SK-N-SH (cell line): Measurements from ENCODE around the gene NHSL1. TPM values are rescaled to one million over a fixed set of nuclear protein-coding genes. Genes with fewer than 3 reads are reported as not detected.

ENCODE experiments used
- CTCF ChIA-PET: fragments of 300-600, 350-600 bp; formaldehyde crosslinking; extraction: SDS; loops from one replicate; lab custom pipeline; 2021; lab: Yijun Ruan, JAX
- POLR2A ChIA-PET: fragments of 350-600 bp; sonication (Branson Sonifier 250); formaldehyde crosslinking; extraction: SDS; loops from one replicate; lab custom pipeline; 2020; ENCODE audit warnings: antibody characterized with exemption, inconsistent platforms; lab: Yijun Ruan, JAX
- DNase-seq: peaks from one replicate; pipeline ENCODE4 v3.0.0; 2012
- H2AFZ ChIP-seq: fragments of 200-600 bp; sonication (generic); 2 replicates; pipeline ENCODE4 v1.8.1; 2016; ENCODE audit warnings: antibody characterized with exemption, mild to moderate bottlenecking, low read depth
- H3F3A ChIP-seq: fragments of 200-600 bp; sonication (generic); replicated peaks from 2 replicates; pipeline ENCODE3; 2016; ENCODE audit warnings: antibody characterized with exemption, mild to moderate bottlenecking; ENCODE audit not compliant: insufficient read depth
- H3K27ac ChIP-seq, 2 experiments: fragments of 200-500 bp in 1 of 2; fragments of 200-600 bp in 1 of 2; sonication (Bioruptor generic) in 1 of 2; sonication (generic), shearing (Covaris generic) in 1 of 2; 2 replicates each; pipeline versions ENCODE4 v1.5.1 to v1.6.1; 2014 to 2016; ENCODE audit warnings: low read depth in 2 of 2, inconsistent platforms in 1 of 2, low read length in 1 of 2, mild to moderate bottlenecking in 1 of 2, mixed read lengths in 1 of 2
- H3K27me3 ChIP-seq: fragments of 200-600 bp; sonication (generic), shearing (Covaris generic); 2 replicates; pipeline ENCODE4 v1.6.1; 2016; ENCODE audit warnings: mixed run types; ENCODE audit not compliant: insufficient read depth
- H3K36me3 ChIP-seq, 2 experiments: fragments of 200-500 bp in 1 of 2; fragments of 200-600 bp in 1 of 2; sonication (Bioruptor generic) in 1 of 2; sonication (generic) in 1 of 2; replicated peaks in 1 of 2; 2 replicates each; pipeline versions ENCODE3 to v1.5.1; 2014 to 2016; ENCODE audit warnings: low read length in 1 of 2, mild to moderate bottlenecking in 1 of 2; ENCODE audit not compliant: insufficient read depth in 2 of 2, control insufficient read depth in 1 of 2
- H3K4me1 ChIP-seq, 2 experiments: fragments of 200-500 bp in 1 of 2; fragments of 200-600 bp in 1 of 2; sonication (Bioruptor generic) in 1 of 2; sonication (generic), shearing (Covaris generic) in 1 of 2; 2 replicates each; pipeline versions ENCODE4 v1.5.1 to v1.6.1; 2014 to 2016; ENCODE audit warnings: low read depth in 1 of 2, low read length in 1 of 2, mixed run types in 1 of 2; ENCODE audit not compliant: insufficient read depth in 2 of 2, control insufficient read depth in 1 of 2
- H3K4me2 ChIP-seq: fragments of 200-600 bp; sonication (generic), shearing (Covaris generic); 2 replicates; pipeline ENCODE4 v1.6.1; 2017; ENCODE audit warnings: mixed run types
- H3K4me3 ChIP-seq, 2 experiments: fragments of 200-500 bp in 1 of 2; fragments of 200-600 bp in 1 of 2; sonication (Bioruptor generic) in 1 of 2; sonication (generic), shearing (Covaris generic) in 1 of 2; 2 replicates each; pipeline versions ENCODE4 v1.5.1 to v1.8.1; 2014 to 2016; ENCODE audit warnings: low read depth in 2 of 2, inconsistent platforms in 1 of 2, low read length in 1 of 2, mild to moderate bottlenecking in 1 of 2, mixed read lengths in 1 of 2, moderate library complexity in 1 of 2
- H3K79me2 ChIP-seq: fragments of 200-600 bp; sonication (generic); 2 replicates; pipeline ENCODE4 v1.8.1; 2017; ENCODE audit warnings: mild to moderate bottlenecking; ENCODE audit not compliant: insufficient read depth
- H3K9ac ChIP-seq: fragments of 200-600 bp; sonication (generic); 2 replicates; pipeline ENCODE4 v1.6.1; 2017; ENCODE audit warnings: mixed run types
- H3K9me2 ChIP-seq: fragments of 200-600 bp; sonication (generic); 2 replicates; pipeline ENCODE4 v1.6.1; 2017; ENCODE audit warnings: mixed run types
- H3K9me3 ChIP-seq: fragments of 200-600 bp; sonication (generic); 2 replicates; pipeline ENCODE4 v1.6.1; 2017; ENCODE audit warnings: mixed run types, mild to moderate bottlenecking, moderate library complexity
- H4K20me1 ChIP-seq: fragments of 200-600 bp; sonication (generic); 2 replicates; pipeline ENCODE4 v1.6.1; 2017; ENCODE audit warnings: mild to moderate bottlenecking, mixed run types; ENCODE audit not compliant: insufficient read depth
- CHD2 ChIP-seq: fragments of 150-350 bp; IDR thresholded peaks from 2 replicates; pipeline ENCODE4 v1.6.1; 2018; ENCODE audit warnings: low read length; ENCODE audit not compliant: partially characterized antibody
- EP300 ChIP-seq, 2 experiments: IDR thresholded peaks; 2 replicates each; pipeline versions ENCODE4 v1.4.0 to v1.6.1; 2012; ENCODE audit warnings: borderline replicate concordance in 1 of 2, low read depth in 1 of 2, low read length in 1 of 2
- FOXM1 ChIP-seq: IDR thresholded peaks from 2 replicates; pipeline ENCODE4 v1.4.0; 2012; ENCODE audit warnings: low read depth, mild to moderate bottlenecking
- NFIC ChIP-seq: IDR thresholded peaks from 2 replicates; pipeline ENCODE4 v1.4.0; 2012; ENCODE audit warnings: borderline replicate concordance
- POLR2AphosphoS5 ChIP-seq: IDR thresholded peaks from 2 replicates; pipeline ENCODE4 v1.6.1; 2012; ENCODE audit warnings: low read depth, low read length
- RXRA ChIP-seq: IDR thresholded peaks from 2 replicates; pipeline ENCODE4 v1.4.0; 2012; ENCODE audit warnings: low read depth, mild to moderate bottlenecking, borderline replicate concordance
- TEAD4 ChIP-seq: IDR thresholded peaks from 2 replicates; pipeline ENCODE4 v1.4.0; 2012; ENCODE audit warnings: mild to moderate bottlenecking, borderline replicate concordance; ENCODE audit not compliant: insufficient read depth
- WGBS: methylation state at CpG from one replicate; pipeline ENCODE4 v1.1.6; 2017; ENCODE audit warnings: low lambda C conversion rate; 5-methylcytosine and 5-hydroxymethylcytosine counted together
- polyA plus RNA-seq, 3 experiments: library from polyadenylated mRNA; depleted of rRNA; stranded (reverse); fragments of >200 nt; gene quantifications; 2 replicates each; pipeline ENCODE4 v1.2.3, GENCODE V29; 2012
- TF ChIP-seq, protein P1 (sequence below): IDR thresholded peaks from 2 replicates; pipeline ENCODE4 v1.4.0; 2012; ENCODE audit warnings: low read depth
- TF ChIP-seq, protein P2 (sequence below): IDR thresholded peaks from 2 replicates; pipeline ENCODE4 v1.4.0; 2012; ENCODE audit warnings: low read depth, borderline replicate concordance

Gene NHSL1
- polyA plus RNA-seq, 1 of the 3 experiments (the other 2 are of a cell fraction): under 0.01 TPM

DNA sequence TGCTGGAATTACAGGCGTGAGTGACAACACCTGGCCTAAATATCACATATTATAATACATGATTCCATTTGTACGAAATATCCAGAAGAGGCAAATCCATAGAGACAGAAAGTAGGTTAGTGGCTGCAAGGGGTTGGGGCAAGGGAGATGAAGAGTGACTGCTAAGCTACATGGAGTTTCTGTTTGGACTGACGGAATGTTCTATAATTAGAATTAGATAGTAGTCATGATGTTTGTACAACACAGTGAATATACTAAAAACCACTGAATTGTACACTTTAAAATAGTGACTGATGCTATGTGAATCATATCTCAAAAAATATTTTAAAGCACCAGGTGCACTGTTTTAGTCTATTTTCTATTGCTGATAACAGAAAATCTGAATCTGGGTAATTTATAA, 99.0 kb downstream of the NHSL1 start:
- CTCF ChIA-PET: no interaction called here
- Histone ChIP-seq H3K9ac (no peak overlapping the region), H3K27me3 (no peaks in the 10 kb centered on the region), H3K27ac (no peak overlapping the region), H3K4me2 (no peak overlapping the region), H2AFZ (no peak overlapping the region), H3F3A (no peaks in the 10 kb centered on the region), H3K4me3 (no peak overlapping the region), H3K9me3 (no peaks in the 10 kb centered on the region), H4K20me1 (no peaks in the 10 kb centered on the region), H3K79me2 (no peaks in the 10 kb centered on the region), H3K9me2 (no peaks in the 10 kb centered on the region), H3K4me1 (peaks cover 0 to 8% of the 10 kb centered on the region in 2 experiments; a peak in 1 of 4 replicates), H3K36me3 (no peaks in the 10 kb centered on the region)
- no peak for DNase-seq
- no peak for TF ChIP-seq RXRA
- POLR2A ChIA-PET: no interaction called here
- WGBS: 54% methylated on average over 3 of the region's 3 CpGs

DNA sequence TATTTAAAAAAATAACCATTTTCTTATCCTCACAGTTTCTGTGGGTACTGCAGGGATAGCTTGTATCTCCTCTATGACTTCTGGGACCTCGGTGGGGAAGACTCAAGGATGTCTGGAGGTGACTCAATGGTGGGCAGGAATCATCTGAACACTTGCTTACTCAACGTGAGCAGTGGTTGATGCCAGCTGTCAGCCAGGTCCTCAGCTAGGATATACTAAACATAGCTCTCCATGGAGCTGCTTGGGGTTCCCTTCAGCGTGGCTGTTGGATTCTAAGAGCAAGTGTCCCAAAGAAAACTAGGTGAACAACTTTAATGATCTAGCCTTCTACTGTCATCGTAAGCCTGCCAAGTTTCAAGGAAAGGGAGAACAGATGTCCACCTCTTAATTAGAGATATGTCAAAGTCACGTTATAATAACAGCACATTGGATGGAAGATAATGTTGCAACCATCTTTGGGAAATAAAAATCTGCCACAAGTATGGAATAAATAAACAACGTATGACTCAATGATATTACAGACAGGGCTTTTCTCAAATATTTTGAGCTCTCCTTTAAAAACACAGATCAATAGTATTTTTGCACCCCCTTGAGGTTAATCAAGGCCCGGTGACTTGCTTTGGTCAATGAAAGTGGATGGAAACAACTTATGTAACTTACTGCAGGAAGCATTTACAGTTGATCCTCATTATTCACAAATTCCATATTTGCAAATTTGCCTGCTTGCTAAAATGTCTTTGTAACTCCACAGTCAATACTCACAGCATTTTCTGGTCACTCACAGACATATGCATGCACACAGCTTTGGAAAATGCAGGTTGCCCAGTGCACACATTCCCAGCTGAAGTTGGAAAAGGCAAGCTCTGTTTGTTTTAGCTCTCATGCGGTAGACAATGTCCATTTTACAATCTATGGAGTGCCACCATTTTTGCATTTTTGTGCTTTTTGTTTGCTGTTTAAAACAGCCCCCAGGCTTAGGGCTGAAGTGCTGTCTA, 101.9 kb downstream of the NHSL1 start:
- Histone ChIP-seq H3K36me3 (no peaks in the 10 kb centered on the region), H3K9me2 (no peaks in the 10 kb centered on the region), H3K79me2 (no peaks in the 10 kb centered on the region), H3K27ac (no peak overlapping the region), H3K4me3 (no peak overlapping the region), H4K20me1 (no peaks in the 10 kb centered on the region), H2AFZ (no peak overlapping the region), H3F3A (no peaks in the 10 kb centered on the region), H3K27me3 (no peaks in the 10 kb centered on the region), H3K4me2 (no peak overlapping the region), H3K4me1 (no peaks in the 10 kb centered on the region), H3K9ac (no peak overlapping the region), H3K9me3 (no peaks in the 10 kb centered on the region)
- ChIA-PET CTCF (no interaction called here), POLR2A (no interaction called here)
- TF ChIP-seq CHD2 (no peak), EP300 (IDR thresholded peaks at IDR 0.05; ENCODE audit: borderline replicate concordance in 1 of 2, low read depth in 1 of 2, low read length in 1 of 2) (no peak), FOXM1 (no peak), POLR2AphosphoS5 (no peak), TEAD4 (no peak), NFIC (no peak)
- TF ChIP-seq, protein P1, sequence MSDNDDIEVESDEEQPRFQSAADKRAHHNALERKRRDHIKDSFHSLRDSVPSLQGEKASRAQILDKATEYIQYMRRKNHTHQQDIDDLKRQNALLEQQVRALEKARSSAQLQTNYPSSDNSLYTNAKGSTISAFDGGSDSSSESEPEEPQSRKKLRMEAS: no peak
- TF ChIP-seq, protein P2, sequence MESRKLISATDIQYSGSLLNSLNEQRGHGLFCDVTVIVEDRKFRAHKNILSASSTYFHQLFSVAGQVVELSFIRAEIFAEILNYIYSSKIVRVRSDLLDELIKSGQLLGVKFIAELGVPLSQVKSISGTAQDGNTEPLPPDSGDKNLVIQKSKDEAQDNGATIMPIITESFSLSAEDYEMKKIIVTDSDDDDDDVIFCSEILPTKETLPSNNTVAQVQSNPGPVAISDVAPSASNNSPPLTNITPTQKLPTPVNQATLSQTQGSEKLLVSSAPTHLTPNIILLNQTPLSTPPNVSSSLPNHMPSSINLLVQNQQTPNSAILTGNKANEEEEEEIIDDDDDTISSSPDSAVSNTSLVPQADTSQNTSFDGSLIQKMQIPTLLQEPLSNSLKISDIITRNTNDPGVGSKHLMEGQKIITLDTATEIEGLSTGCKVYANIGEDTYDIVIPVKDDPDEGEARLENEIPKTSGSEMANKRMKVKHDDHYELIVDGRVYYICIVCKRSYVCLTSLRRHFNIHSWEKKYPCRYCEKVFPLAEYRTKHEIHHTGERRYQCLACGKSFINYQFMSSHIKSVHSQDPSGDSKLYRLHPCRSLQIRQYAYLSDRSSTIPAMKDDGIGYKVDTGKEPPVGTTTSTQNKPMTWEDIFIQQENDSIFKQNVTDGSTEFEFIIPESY: no peak
- WGBS: 41% methylated on average over 7 of the region's 8 CpGs
- DNase-seq: no peak
